PC-9 (cell line): ENCODE results near the gene CTIF. TPM values are rescaled to one million over a fixed set of nuclear protein-coding genes. Genes with fewer than 3 reads are reported as not detected.

Source experiments
- BruUV-seq: library from RNA; stranded (reverse); fragments of 400-500 nt; replicated peaks from 2 replicates; lab custom pipeline; 2021; lab: Mats Ljungman, UMichigan
- CTCF ChIA-PET: fragments of 300-600 bp; sonication (Branson Sonifier 250); formaldehyde crosslinking; loops from one replicate; lab custom pipeline; 2022; ENCODE audit warnings: antibody characterized with exemption; lab: Charles Lee
- POLR2A ChIA-PET: fragments of 300-600 bp; sonication (Branson Sonifier 250); formaldehyde crosslinking; loops from one replicate; lab custom pipeline; 2022; ENCODE audit warnings: antibody characterized with exemption; ENCODE audit not compliant: unreplicated experiment; lab: Charles Lee
- DNase-seq, 2 experiments: peaks; one replicate each; pipeline versions ENCODE4 v3.0.0 to v3.0.0-alpha.2; 2015 to 2022; ENCODE audit warnings: mixed read lengths in 1 of 2
- H2AFZ ChIP-seq: fragments of 200-600 bp; sonication (generic); 2 replicates; pipeline ENCODE4 v1.8.1; 2017; ENCODE audit warnings: antibody characterized with exemption
- H3F3A ChIP-seq: fragments of 200-600 bp; sonication (generic); 2 replicates; pipeline ENCODE4 v1.8.1; 2017; ENCODE audit warnings: antibody characterized with exemption, mild to moderate bottlenecking, low read depth; ENCODE audit not compliant: insufficient read depth
- H3K27ac ChIP-seq: fragments of 200-600 bp; sonication (generic); 2 replicates; pipeline ENCODE4 v1.6.1; 2016; ENCODE audit warnings: mixed run types
- H3K27me3 ChIP-seq: fragments of 200-600 bp; sonication (generic); 2 replicates; pipeline ENCODE4 v1.6.1; 2016; ENCODE audit warnings: low read depth, mixed run types; ENCODE audit not compliant: insufficient read depth
- H3K36me3 ChIP-seq: fragments of 200-600 bp; sonication (generic); 2 replicates; pipeline ENCODE4 v1.6.1; 2016; ENCODE audit warnings: low read depth, mixed run types
- H3K4me1 ChIP-seq: fragments of 200-600 bp; sonication (generic); replicated peaks from 2 replicates; pipeline ENCODE4 v1.6.1; 2016; ENCODE audit warnings: mixed run types; ENCODE audit not compliant: insufficient read depth
- H3K4me2 ChIP-seq: fragments of 200-600 bp; sonication (generic); 2 replicates; pipeline ENCODE4 v1.6.1; 2017; ENCODE audit warnings: mixed run types
- H3K4me3 ChIP-seq: fragments of 200-600 bp; sonication (generic); 2 replicates; pipeline ENCODE4 v1.6.1; 2016; ENCODE audit warnings: mixed run types
- H3K79me2 ChIP-seq: fragments of 200-600 bp; sonication (generic); 2 replicates; pipeline ENCODE4 v1.6.1; 2017; ENCODE audit warnings: low read depth, mixed run types
- H3K9me2 ChIP-seq: fragments of 200-600 bp; sonication (generic); 2 replicates; pipeline ENCODE4 v1.8.1; 2017; ENCODE audit warnings: mild to moderate bottlenecking; ENCODE audit not compliant: insufficient read depth
- H3K9me3 ChIP-seq: fragments of 200-600 bp; sonication (generic); 2 replicates; pipeline ENCODE4 v1.8.1; 2016; ENCODE audit warnings: low read depth; ENCODE audit not compliant: insufficient read depth
- H4K20me1 ChIP-seq: fragments of 200-600 bp; sonication (generic); 2 replicates; pipeline ENCODE4 v1.8.1; 2017; ENCODE audit not compliant: insufficient read depth
- CTCF ChIP-seq: fragments of 200-600 bp; sonication (generic); conservative IDR thresholded peaks from 2 replicates; pipeline ENCODE4 v1.6.1; 2017; ENCODE audit warnings: mixed run types, antibody characterized with exemption, mild to moderate bottlenecking, moderate library complexity
- EZH2 ChIP-seq: fragments of 200-600 bp; sonication (generic); IDR thresholded peaks from 2 replicates; pipeline ENCODE4 v1.8.0; 2017; ENCODE audit warnings: antibody characterized with exemption, low read depth
- intact Hi-C: fragments of 100-400 bp; cut with micrococcal nuclease; formaldehyde crosslinking; loops from one replicate; pipeline ENCODE4 v1.10.0; 2022; ENCODE audit not compliant: unreplicated experiment
- total RNA-seq: library from RNA; stranded (reverse); gene quantifications from 2 replicates; pipeline ENCODE4 v1.2.3, GENCODE V29; 2021

CTIF gene
- total RNA-seq, 1 experiment from 2014 or later: 26.2 TPM

- Histone ChIP-seq H3K27ac (no peak overlapping the region), H3K36me3 (no peaks in the 10 kb centered on the region), H3F3A (no peaks in the 10 kb centered on the region), H3K4me3 (no peak overlapping the region), H3K9me3 (no peaks in the 10 kb centered on the region), H3K79me2 (no peaks in the 10 kb centered on the region), H2AFZ (no peak overlapping the region), H3K27me3 (no peaks in the 10 kb centered on the region), H3K4me1 (no peaks in the 10 kb centered on the region), H3K4me2 (no peak overlapping the region), H3K9me2 (no peaks in the 10 kb centered on the region), H4K20me1 (no peaks in the 10 kb centered on the region)
- no peak for DNase-seq
- CTCF ChIA-PET: no interaction called here
- intact Hi-C loops: no loop called here
- TF ChIP-seq CTCF (no peak), EZH2 (no peak)
- BruUV-seq: no TSS peak
- POLR2A ChIA-PET: no interaction called here
These were observed 103.2 kb downstream of the CTIF start for GRCh38 chr18:48641981-48642380.

GRCh38 chr18:48642503-48642902 lies 103.7 kb downstream of the CTIF start:
- Histone ChIP-seq H3K4me1 (no peaks in the 10 kb centered on the region), H2AFZ (no peak overlapping the region), H3K9me2 (no peaks in the 10 kb centered on the region), H3K9me3 (no peaks in the 10 kb centered on the region), H3K27ac (no peak overlapping the region), H3K27me3 (no peaks in the 10 kb centered on the region), H3F3A (no peaks in the 10 kb centered on the region), H3K79me2 (no peaks in the 10 kb centered on the region), H3K4me2 (no peak overlapping the region), H3K36me3 (no peaks in the 10 kb centered on the region), H3K4me3 (no peak overlapping the region), H4K20me1 (no peaks in the 10 kb centered on the region)
- ChIA-PET CTCF (no interaction called here), POLR2A (no interaction called here)
- no peak for DNase-seq
- TF ChIP-seq EZH2 (no peak), CTCF (no peak)
- intact Hi-C loops: no loop called here
- no TSS peak for BruUV-seq

- Histone ChIP-seq H3K27ac (no peak overlapping the region), H3K4me2 (no peak overlapping the region), H3K9me3 (no peaks in the 10 kb centered on the region), H3K36me3 (no peaks in the 10 kb centered on the region), H3F3A (no peaks in the 10 kb centered on the region), H2AFZ (no peak overlapping the region), H4K20me1 (no peaks in the 10 kb centered on the region), H3K27me3 (no peaks in the 10 kb centered on the region), H3K79me2 (no peaks in the 10 kb centered on the region), H3K4me1 (no peaks in the 10 kb centered on the region), H3K4me3 (no peak overlapping the region), H3K9me2 (no peaks in the 10 kb centered on the region)
- intact Hi-C loops: no loop called here
- TF ChIP-seq CTCF (no peak), EZH2 (no peak)
- POLR2A ChIA-PET: no interaction called here
- CTCF ChIA-PET: no interaction called here
- DNase-seq: no peak
- BruUV-seq: no TSS peak
These were observed 104.4 kb downstream of the CTIF start for GRCh38 chr18:48643262-48643661.
